ENCODE measurements around the gene CDC123. TPM values are rescaled to one million over a fixed set of nuclear protein-coding genes. Genes with fewer than 3 reads are reported as not detected.
"Not testable (repeated sequence)": the region's sequence is repeated elsewhere in the genome, so short reads cannot be mapped to it uniquely, and the experiment has no call there.

CDC123 gene
- total RNA-seq, 1 donor, result 93.0 TPM

- TF ChIP-seq, protein P1, sequence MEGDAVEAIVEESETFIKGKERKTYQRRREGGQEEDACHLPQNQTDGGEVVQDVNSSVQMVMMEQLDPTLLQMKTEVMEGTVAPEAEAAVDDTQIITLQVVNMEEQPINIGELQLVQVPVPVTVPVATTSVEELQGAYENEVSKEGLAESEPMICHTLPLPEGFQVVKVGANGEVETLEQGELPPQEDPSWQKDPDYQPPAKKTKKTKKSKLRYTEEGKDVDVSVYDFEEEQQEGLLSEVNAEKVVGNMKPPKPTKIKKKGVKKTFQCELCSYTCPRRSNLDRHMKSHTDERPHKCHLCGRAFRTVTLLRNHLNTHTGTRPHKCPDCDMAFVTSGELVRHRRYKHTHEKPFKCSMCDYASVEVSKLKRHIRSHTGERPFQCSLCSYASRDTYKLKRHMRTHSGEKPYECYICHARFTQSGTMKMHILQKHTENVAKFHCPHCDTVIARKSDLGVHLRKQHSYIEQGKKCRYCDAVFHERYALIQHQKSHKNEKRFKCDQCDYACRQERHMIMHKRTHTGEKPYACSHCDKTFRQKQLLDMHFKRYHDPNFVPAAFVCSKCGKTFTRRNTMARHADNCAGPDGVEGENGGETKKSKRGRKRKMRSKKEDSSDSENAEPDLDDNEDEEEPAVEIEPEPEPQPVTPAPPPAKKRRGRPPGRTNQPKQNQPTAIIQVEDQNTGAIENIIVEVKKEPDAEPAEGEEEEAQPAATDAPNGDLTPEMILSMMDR (IDR thresholded peaks at IDR 0.05; ENCODE audit: insufficient read depth, low read length), result no peak
- no peak for DNase-seq (ENCODE audit: low read depth)
- H3K4me3 ChIP-seq (ENCODE audit: low read depth, low read length), result no peak overlapping the region
Measured at GRCh38 chr10:12213621-12214020, 17.6 kb downstream of the CDC123 start.

DNA sequence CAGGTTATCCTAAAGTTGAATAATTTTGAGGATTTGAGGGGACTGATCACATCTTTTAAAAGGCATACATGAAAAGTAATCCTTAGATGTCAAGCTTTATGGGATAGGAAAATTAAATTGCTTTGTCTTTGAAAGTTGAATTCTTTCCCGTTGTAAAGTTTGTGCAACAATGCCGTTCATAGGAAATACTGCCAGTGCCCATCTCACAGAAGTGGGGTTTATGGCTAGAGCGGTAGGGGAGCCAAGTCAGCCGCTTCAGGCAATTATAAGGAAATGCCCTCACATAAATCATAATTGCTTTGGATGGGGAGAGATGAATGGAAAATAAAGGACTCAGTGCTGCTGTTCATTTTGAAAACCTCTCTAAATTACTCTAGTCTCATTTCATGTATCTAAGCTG lies 18.1 kb downstream of the CDC123 start:
- TF ChIP-seq, protein P1 (IDR thresholded peaks at IDR 0.05; ENCODE audit: insufficient read depth, low read length), result no peak
- H3K4me3 ChIP-seq (ENCODE audit: low read depth, low read length), result no peak overlapping the region
- DNase-seq (ENCODE audit: low read depth), result no peak

- no peak overlapping the region for H3K4me3 ChIP-seq (ENCODE audit: low read depth, low read length)
- TF ChIP-seq, protein P1 (IDR thresholded peaks at IDR 0.05; ENCODE audit: insufficient read depth, low read length), result peak; percentile 68
- DNase-seq (ENCODE audit: low read depth), result peak; percentile 80
Measured at GRCh38 chr10:12214763-12215218, 18.8 kb downstream of the CDC123 start.

GRCh38 chr10:12218991-12219390 lies 23.0 kb downstream of the CDC123 start:
- no peak overlapping the region for H3K4me3 ChIP-seq (ENCODE audit: low read depth, low read length)
- no peak for DNase-seq (ENCODE audit: low read depth)
- TF ChIP-seq, protein P1 (IDR thresholded peaks at IDR 0.05; ENCODE audit: insufficient read depth, low read length), result no peak

DNA sequence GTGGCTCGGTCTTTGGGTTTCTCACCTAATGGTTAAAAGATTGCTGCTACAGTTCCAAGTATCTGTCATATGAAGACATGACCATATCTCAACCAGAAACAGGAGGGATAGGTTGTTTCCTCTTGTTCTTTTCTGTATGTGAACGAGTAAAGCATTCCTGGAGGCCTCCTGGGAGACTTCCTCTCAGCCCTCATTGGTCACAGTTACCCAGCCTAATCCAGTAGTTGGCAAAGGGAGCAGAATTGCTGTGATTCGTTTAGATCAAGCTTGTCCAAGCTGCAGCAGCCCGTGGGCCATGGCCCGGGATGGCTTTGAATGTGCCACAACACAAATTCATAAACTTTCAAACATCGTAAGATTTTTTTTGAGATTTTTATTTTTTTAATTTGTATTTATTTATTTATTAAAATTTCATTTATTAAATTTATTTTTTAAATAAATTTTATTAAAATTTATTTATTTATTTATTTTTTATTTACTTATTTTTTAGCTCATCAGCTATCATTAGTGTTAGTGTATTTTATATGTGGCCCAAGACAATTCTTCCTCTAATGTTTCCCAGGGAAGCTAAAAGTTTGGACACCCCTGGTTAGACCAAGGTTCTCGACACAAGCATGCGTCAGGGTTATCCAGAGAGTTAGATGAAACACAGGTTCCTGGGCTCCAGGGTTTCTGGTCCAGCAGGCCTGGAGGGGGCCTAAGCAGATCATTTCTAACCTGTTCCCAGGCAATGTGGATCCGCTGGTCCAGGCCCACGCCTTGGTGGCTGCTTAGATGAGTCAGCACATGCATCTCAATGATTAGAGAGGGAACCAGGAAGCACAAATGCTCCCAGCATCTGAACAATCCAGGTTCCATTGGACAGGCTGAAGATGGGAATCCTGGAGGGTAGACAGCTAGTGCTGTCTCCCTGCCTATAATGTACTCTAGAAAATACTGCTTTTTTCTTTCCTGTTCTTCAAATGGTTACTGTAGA lies 25.6 kb downstream of the CDC123 start:
- no peak overlapping the region for H3K4me3 ChIP-seq (ENCODE audit: low read depth, low read length)
- no peak for DNase-seq (ENCODE audit: low read depth)
- TF ChIP-seq, protein P1 (IDR thresholded peaks at IDR 0.05; ENCODE audit: insufficient read depth, low read length), result no peak

DNA sequence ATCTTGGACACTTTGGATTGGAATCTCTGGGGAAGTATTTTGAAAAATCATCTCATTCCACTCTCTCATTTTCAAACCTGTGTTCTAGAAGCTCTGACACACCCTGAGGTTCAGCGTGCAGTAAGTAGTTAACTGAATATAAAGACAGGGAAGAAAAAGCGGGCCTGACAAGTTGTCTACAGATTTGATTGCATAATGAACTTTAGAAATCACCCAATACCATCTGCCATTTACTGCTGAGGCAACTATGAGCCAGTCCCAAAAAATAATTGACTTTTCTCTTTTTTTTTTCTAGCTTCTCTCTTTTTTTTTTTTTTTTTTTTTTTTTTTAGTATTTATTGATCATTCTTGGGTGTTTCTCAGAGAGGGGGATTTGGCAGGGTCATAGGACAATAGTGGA lies 29.5 kb downstream of the CDC123 start:
- TF ChIP-seq, protein P1 (IDR thresholded peaks at IDR 0.05; ENCODE audit: insufficient read depth, low read length), result no peak

DNA sequence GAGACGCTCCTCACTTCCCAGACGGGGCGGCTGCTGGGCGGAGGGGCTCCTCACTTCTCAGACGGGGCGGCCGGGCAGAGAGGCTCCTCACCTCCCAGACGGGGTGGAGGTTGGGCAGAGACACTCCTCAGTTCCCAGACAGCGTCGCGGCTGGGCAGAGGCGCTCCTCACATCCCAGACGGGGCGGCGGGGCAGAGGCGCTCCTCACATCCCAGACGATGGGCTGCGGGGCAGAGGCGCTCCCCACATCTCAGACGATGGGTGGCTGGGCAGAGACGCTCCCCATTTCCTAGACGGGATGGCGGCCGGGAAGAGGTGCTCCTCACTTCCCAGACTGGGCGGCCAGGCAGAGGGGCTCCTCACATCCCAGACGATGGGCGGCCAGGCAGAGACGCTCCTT lies 30.4 kb downstream of the CDC123 start:
- not testable (repeated sequence) for DNase-seq (ENCODE audit: low read depth); H3K4me3 ChIP-seq (ENCODE audit: low read depth, low read length)

More for the DNA sequence above, 29.5 kb downstream of the CDC123 start:
- no peak for DNase-seq (ENCODE audit: low read depth)
- no peak overlapping the region for H3K4me3 ChIP-seq (ENCODE audit: low read depth, low read length)

Data from fibroblast of the aortic adventitia (primary cell).